Body of pancreas (tissue), 4 donors: Measurements from ENCODE around the gene KHNYN. TPM values are rescaled to one million over a fixed set of nuclear protein-coding genes. Genes with fewer than 3 reads are reported as not detected.

Source experiments
- ATAC-seq: fragments of 150-250 bp; one replicate; pipeline ENCODE4 v1.9.1; 2016
- DNase-seq, 4 donors: peaks; one replicate each; pipeline ENCODE4 v3.0.0-alpha.2; 2019
- H3K27ac ChIP-seq, 4 donors: fragments of 200-600 bp; sonication (generic); 1 replicate in 3 of 4; 2 replicates in 1 of 4; pipeline versions ENCODE4 v1.5.1 to v1.6.1; 2016 to 2019; ENCODE audit warnings: mild to moderate bottlenecking in 1 of 4, mixed read lengths in 1 of 4, moderate library complexity in 1 of 4
- H3K27me3 ChIP-seq, 2 donors: fragments of 200-600 bp; sonication (generic); one replicate each; pipeline ENCODE4 v1.6.0; 2016; ENCODE audit warnings: mild to moderate bottlenecking in 1 of 2
- H3K36me3 ChIP-seq, 2 donors: fragments of 200-600 bp; sonication (generic); replicated peaks in 1 of 2; 2 replicates each; pipeline ENCODE4 v1.5.1; 2016; ENCODE audit warnings: low read depth in 2 of 2; ENCODE audit not compliant: insufficient read depth in 1 of 2
- H3K4me1 ChIP-seq: fragments of 200-600 bp; sonication (generic); one replicate; pipeline ENCODE4 v1.6.0; 2016
- H3K4me3 ChIP-seq, 2 donors: fragments of 200-600 bp; sonication (generic); 1 replicate in 1 of 2; 2 replicates in 1 of 2; pipeline ENCODE4 v1.5.1; 2016 to 2019
- H3K9me3 ChIP-seq, 3 donors: fragments of 200-600 bp; sonication (generic); 1 replicate in 2 of 3; 2 replicates in 1 of 3; pipeline ENCODE4 v1.5.1; 2016
- CTCF ChIP-seq, 7 experiments: fragments of 450-650 bp in 4 of 7; fragments of 200-600 bp in 3 of 7; sonication (generic) in 3 of 7; IDR thresholded peaks; one replicate each; pipeline ENCODE4 v1.5.1; 2016 to 2019; ENCODE audit warnings: antibody characterized with exemption in 7 of 7
- POLR2A ChIP-seq, 3 donors: fragments of 450-650 bp; IDR thresholded peaks; one replicate each; pipeline ENCODE4 v1.6.1; 2016; ENCODE audit warnings: antibody characterized with exemption in 3 of 3, mild to moderate bottlenecking in 2 of 3
- WGBS, 2 donors: methylation state at CpG; one replicate each; pipeline ENCODE4 v1.1.5; 2017; 5-methylcytosine and 5-hydroxymethylcytosine counted together
- intact Hi-C: fragments of 100-400 bp; cut with DNase I; formaldehyde crosslinking; loops from one replicate; pipeline ENCODE4 v1.15.1; 2023
- total RNA-seq, 2 donors: library from RNA; depleted of rRNA; stranded (reverse); fragments of >200 nt; gene quantifications; one replicate each; pipeline ENCODE4 v1.1.0, GENCODE V29; 2016

The KHNYN gene
- total RNA-seq, 2 donors from 2014 or later, result 43.8 TPM

- H3K4me3 ChIP-seq, result no peak overlapping the region
- intact Hi-C loops, result no loop called here
- peaks cover 30% of the 10 kb centered on the region for H3K4me1 ChIP-seq
- H3K36me3 ChIP-seq, result no peaks in the 10 kb centered on the region
- no peaks in the 10 kb centered on the region for H3K9me3 ChIP-seq
- TF ChIP-seq CTCF (IDR thresholded peaks at IDR 0.05), result no peak
- TF ChIP-seq POLR2A (IDR thresholded peaks at IDR 0.05), result no peak
- no peaks in the 10 kb centered on the region for H3K27me3 ChIP-seq
- DNase-seq, result peak in 1 of 4 donors; percentile 14
- 77 to 79% methylated on average over 6 to 18 of the region's 19 CpGs for WGBS, 2 donors
- ATAC-seq, result no peak
- H3K27ac ChIP-seq, result no peak overlapping the region
Observed at GRCh38 chr14:24416254-24416931, 13.4 kb upstream of the KHNYN start.

GRCh38 chr14:24416932-24417619 is 12.7 kb upstream of the KHNYN start:
- H3K36me3 ChIP-seq, result no peaks in the 10 kb centered on the region
- no peaks in the 10 kb centered on the region for H3K27me3 ChIP-seq
- H3K27ac ChIP-seq, result peak overlapping the region in 2 of 4 donors; percentile 79 to 86
- TF ChIP-seq POLR2A (IDR thresholded peaks at IDR 0.05) (no peak), CTCF (IDR thresholded peaks at IDR 0.05) (no peak)
- ATAC-seq, result no peak
- H3K4me3 ChIP-seq, result no peak overlapping the region
- intact Hi-C loops, result no loop called here
- no peaks in the 10 kb centered on the region for H3K9me3 ChIP-seq
- DNase-seq, result peak in 1 of 4 donors; percentile 12
- H3K4me1 ChIP-seq, result peaks cover 30% of the 10 kb centered on the region
- WGBS, 2 donors, result 83 to 90% methylated on average over 12 to 16 of the region's 16 CpGs

GRCh38 chr14:24417832-24418491 is 11.8 kb upstream of the KHNYN start:
- no peaks in the 10 kb centered on the region for H3K27me3 ChIP-seq
- TF ChIP-seq CTCF (IDR thresholded peaks at IDR 0.05), result no peak
- no peak for TF ChIP-seq POLR2A (IDR thresholded peaks at IDR 0.05)
- peak in 1 of 4 donors; percentile 25 for DNase-seq
- no peaks in the 10 kb centered on the region for H3K9me3 ChIP-seq
- peaks cover 30% of the 10 kb centered on the region for H3K4me1 ChIP-seq
- H3K4me3 ChIP-seq, result no peak overlapping the region
- WGBS, 2 donors, result 53 to 57% methylated on average over 4 to 6 of the region's 6 CpGs
- no peak for ATAC-seq
- no peaks in the 10 kb centered on the region for H3K36me3 ChIP-seq
- peak overlapping the region; percentile 79 to 86 (median 86) for H3K27ac ChIP-seq
- intact Hi-C loops, result no loop called here

- H3K9me3 ChIP-seq, result no peaks in the 10 kb centered on the region
- peak overlapping the region; percentile 79 to 86 (median 86) for H3K27ac ChIP-seq
- WGBS, 2 donors, result 0 to 21% methylated on average over 6 of the region's 6 CpGs
- H3K4me1 ChIP-seq, result peaks cover 30% of the 10 kb centered on the region
- no peaks in the 10 kb centered on the region for H3K27me3 ChIP-seq
- no peaks in the 10 kb centered on the region for H3K36me3 ChIP-seq
- no peak overlapping the region for H3K4me3 ChIP-seq
- ATAC-seq (peak; percentile 99), DNase-seq (peak; percentile 91 to 97 (median 96))
- intact Hi-C loops, result no loop called here
- TF ChIP-seq CTCF (IDR thresholded peaks at IDR 0.05) (no peak), POLR2A (IDR thresholded peaks at IDR 0.05) (peak; percentile 40 to 73 (median 70))
Observed at GRCh38 chr14:24418492-24418873, 11.3 kb upstream of the KHNYN start.
